DMS 273 (cell line): ENCODE data around the gene PLA2G4B.

Experiments used
- DNase-seq: peaks from one replicate; lab custom pipeline; 2025; ENCODE audit not compliant: unreplicated experiment; lab: John Stamatoyannopoulos, UW

PLA2G4B gene

GRCh38 chr15:41838400-41838897, at the start of gene PLA2G4B:
Gene PLA2G4B (plus strand): TSS chr15:41838847. CDS start chr15:41838914, 67 bp downstream.
- peak; percentile 74 for DNase-seq

GRCh38 chr15:41789236-41789635, 49.4 kb upstream of the PLA2G4B start:
- no peak for DNase-seq

GRCh38 chr15:41789662-41790061, 49.0 kb upstream of the PLA2G4B start:
- DNase-seq, result no peak

- DNase-seq, result no peak
Measured at GRCh38 chr15:41790169-41790568, 48.5 kb upstream of the PLA2G4B start.

GRCh38 chr15:41790756-41791546, 47.7 kb upstream of the PLA2G4B start:
- DNase-seq, result no peak

- DNase-seq, result no peak
Measured at GRCh38 chr15:41791547-41791937, 47.1 kb upstream of the PLA2G4B start.

- peak; percentile 17 for DNase-seq
Measured at GRCh38 chr15:41792000-41792637, 46.5 kb upstream of the PLA2G4B start.

- DNase-seq, result no peak
Measured at GRCh38 chr15:41794081-41794480, 44.6 kb upstream of the PLA2G4B start.

GRCh38 chr15:41795996-41796856, 42.4 kb upstream of the PLA2G4B start:
- DNase-seq, result no peak

GRCh38 chr15:41797201-41797944, 41.3 kb upstream of the PLA2G4B start:
- no peak for DNase-seq

- DNase-seq, result no peak
Measured at GRCh38 chr15:41798607-41799487, 39.8 kb upstream of the PLA2G4B start.

GRCh38 chr15:41799488-41799805, 39.2 kb upstream of the PLA2G4B start:
- no peak for DNase-seq

- no peak for DNase-seq
Measured at GRCh38 chr15:41801185-41801584, 37.5 kb upstream of the PLA2G4B start.

- DNase-seq, result no peak
Measured at GRCh38 chr15:41801850-41802455, 36.7 kb upstream of the PLA2G4B start.

- DNase-seq, result peak; percentile 49
Measured at GRCh38 chr15:41804361-41804760, 34.3 kb upstream of the PLA2G4B start.

- DNase-seq, result no peak
Measured at GRCh38 chr15:41804916-41805666, 33.6 kb upstream of the PLA2G4B start.

GRCh38 chr15:41805711-41806110, 32.9 kb upstream of the PLA2G4B start:
- no peak for DNase-seq

- DNase-seq, result peak; percentile 16
Measured at GRCh38 chr15:41806291-41807181, 32.1 kb upstream of the PLA2G4B start.
